HG02981 (cell line): ENCODE results near the gene SCNN1A.

Experiments
- ATAC-seq: cut with Tn5 transposase; IDR thresholded peaks from one replicate; pipeline ENCODE4 v1.9.1; 2021; ENCODE audit warnings: mild to moderate bottlenecking, moderate library complexity; ENCODE audit not compliant: unreplicated experiment

The SCNN1A gene

DNA sequence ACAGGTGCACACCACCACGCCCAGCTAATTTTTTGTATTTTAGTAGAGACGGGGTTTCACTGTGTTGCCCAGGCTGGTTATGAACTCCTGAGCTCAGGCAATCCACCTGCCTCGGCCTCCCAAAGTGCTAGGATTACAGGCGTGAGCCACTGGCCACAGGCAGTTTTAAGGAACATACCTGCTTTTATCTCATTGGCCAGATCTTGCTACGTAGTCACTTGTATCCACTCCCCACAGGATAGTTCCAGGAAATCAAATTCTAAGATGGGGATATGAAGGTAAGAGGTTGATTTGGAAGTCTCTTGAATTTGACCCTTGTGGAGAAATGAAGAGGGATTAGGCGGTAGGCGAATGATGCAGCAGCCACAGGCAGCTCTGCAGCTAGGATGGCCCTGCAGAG is 73.6 kb downstream of the SCNN1A start:
- no peak for ATAC-seq

DNA sequence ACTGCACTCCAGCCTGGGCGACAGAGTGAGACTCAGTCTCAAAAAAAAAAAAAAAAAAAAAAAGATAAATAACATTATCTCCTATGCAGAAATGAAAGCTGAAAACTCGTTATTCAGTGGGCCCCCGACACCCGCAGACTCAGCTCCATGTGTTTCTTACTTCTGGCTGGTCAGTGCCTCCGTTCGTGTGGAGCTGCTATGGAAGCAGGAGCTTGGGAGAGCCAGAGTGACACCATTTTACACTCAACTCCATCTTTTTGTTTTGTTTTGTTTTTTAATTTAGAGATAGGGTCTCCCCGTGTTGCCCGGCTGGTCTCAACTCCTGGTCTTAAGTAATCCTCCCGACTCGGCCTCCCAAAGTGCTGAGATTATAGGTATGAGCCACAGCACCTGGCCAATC is 78.2 kb downstream of the SCNN1A start:
- ATAC-seq: no peak
